SH-SY5Y (cell line): Measurements from ENCODE around the gene DISC1.

Experiments used
- GATA2 ChIP-seq: IDR thresholded peaks from 2 replicates; pipeline ENCODE4 v1.6.1; 2011; ENCODE audit warnings: mild to moderate bottlenecking, low read depth, low read length
- GATA3 ChIP-seq: IDR thresholded peaks from 2 replicates; pipeline ENCODE4 v1.6.1; 2011; ENCODE audit warnings: low read depth, mild to moderate bottlenecking, low read length, moderate library complexity

GRCh38 chr1:232048481-232048880 lies 421.9 kb downstream of the DISC1 start:
- TF ChIP-seq GATA3 (no peak), GATA2 (no peak)
